GM12874 (cell line): ENCODE measurements around the gene SEMA6B.

Experiments used
- CTCF ChIP-seq: IDR thresholded peaks from 2 replicates; pipeline ENCODE4 v1.5.1; 2011; ENCODE audit warnings: low read depth, mild to moderate bottlenecking, control low read depth, low read length, moderate library complexity; ENCODE audit not compliant: insufficient read depth

SEMA6B gene

GRCh38 chr19:4521170-4521887, 38.2 kb downstream of the SEMA6B start:
- no peak for TF ChIP-seq CTCF

GRCh38 chr19:4519521-4520277, 39.8 kb downstream of the SEMA6B start:
- no peak for TF ChIP-seq CTCF

GRCh38 chr19:4519172-4519496, 40.4 kb downstream of the SEMA6B start:
- no peak for TF ChIP-seq CTCF

GRCh38 chr19:4518345-4519171, 40.9 kb downstream of the SEMA6B start, which contains the start of gene PLIN4:
PLIN4 (minus strand) TSS chr19:4518486; CDS start chr19:4518272, 214 bp downstream.
- TF ChIP-seq CTCF, result no peak

GRCh38 chr19:4517451-4518057, 41.9 kb downstream of the SEMA6B start:
- TF ChIP-seq CTCF, result no peak

GRCh38 chr19:4516939-4517300, 42.6 kb downstream of the SEMA6B start:
- TF ChIP-seq CTCF, result no peak
